ENCODE measurements around the gene SASH3. TPM values are rescaled to one million over a fixed set of nuclear protein-coding genes. Genes with fewer than 3 reads are reported as not detected.
"Not testable (repeated sequence)": the region's sequence is repeated elsewhere in the genome, so short reads cannot be mapped to it uniquely, and the experiment has no call there.

SASH3 gene
- total RNA-seq: 1.5 TPM

DNA sequence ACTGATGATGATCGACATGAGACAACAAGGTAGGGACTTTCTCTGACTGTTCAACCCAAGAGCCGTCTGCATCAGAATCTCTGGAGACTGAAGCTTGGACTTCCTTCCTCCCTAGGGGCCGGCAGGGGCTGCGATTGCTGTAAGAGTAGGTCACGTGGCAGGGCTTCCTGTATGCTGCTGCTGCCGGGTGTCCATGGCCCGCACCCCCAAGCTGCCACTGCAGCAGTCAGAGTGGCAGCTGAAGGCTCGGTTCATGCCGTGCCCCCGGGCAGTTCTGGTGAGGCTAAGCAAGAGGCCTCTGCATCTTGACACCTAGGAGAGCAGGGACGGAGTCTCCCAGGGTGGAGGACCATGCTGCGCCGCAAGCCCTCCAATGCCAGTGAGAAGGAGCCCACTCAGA lies at the start of gene SASH3:
Gene SASH3 (plus strand): TSS at position 203 of the 400 bp plus-strand sequence. CDS start 149 bp downstream, at position 352.
- DNase-seq: no peak

DNA sequence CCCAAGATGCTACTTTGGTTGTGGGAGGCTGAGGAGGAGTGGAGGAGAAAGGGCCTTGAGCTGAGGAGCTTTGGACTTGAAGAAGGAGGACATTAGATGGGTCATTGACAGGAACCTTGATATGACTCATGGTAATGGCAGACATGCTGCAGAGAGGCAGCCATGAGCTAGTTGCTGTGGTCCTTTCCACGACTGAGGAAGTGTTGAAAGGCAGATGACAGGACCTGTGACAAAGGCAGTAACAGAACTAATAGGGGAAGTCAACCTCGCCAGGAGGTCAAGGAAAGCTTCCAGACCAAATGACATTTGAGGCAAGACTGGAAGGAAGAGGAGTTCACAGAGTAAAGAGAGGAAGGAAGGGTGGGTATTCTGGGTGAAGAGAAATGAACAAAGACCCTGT lies 48.5 kb upstream of the SASH3 start:
- no peak for DNase-seq

DNA sequence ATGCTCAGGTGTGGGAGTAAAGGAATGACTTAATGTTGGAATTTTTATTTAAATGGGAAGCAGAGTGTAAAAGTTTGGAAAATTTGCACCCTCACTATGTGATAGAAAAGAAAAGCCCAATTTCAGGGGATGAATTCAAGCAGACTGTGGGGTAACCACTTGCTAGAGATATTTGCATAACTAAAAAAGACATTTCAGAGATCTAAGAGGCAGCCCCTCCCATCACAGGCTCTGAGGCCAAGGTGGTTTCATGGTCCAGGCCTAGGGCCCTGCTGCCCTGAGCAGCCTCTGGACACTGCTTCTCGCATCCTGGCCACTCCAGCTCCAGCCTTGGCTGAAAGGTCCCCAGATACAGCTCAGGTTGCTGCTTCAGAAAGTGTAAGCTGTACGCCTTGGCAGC lies 46.9 kb upstream of the SASH3 start:
- DNase-seq: no peak

DNA sequence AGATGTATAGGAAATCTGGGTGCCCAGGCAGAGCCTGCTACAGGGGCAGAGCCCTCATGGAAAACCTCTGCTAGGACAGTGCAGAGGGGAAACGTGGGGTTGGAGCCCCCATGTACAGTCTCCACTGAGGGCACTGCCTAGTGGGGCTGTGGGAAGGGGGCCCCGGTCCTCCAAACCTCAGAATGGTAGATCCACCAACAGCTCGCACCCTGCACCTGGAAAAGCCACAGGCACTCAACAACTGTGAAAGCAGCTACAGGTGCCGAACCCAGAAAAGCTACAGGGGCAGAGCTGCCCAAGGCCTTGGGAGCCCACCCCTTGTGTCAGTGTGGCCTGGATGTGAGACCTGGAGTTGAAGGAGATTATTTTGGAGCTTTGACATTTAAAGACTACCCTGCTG lies 46.4 kb upstream of the SASH3 start:
- no peak for DNase-seq

DNA sequence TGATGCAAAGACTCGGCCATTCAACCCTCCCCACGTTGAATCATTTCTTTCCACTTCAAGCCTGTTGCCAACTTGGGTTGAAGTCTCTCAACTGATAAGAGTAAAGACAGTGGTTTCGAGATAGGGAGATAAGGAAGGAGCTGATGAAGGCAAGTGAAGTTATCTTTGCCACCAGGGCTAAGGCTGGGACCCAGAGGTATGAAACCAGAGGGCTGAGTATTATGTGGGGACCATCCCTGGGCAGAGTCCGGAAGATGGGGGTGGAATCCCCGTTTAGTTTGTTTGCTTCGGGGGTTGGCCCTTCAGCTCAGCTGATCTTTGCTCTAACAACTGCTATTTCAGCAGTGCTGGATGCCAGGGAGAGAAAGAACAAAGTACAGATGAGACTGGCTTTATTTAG lies 43.3 kb upstream of the SASH3 start:
- no peak for DNase-seq

DNA sequence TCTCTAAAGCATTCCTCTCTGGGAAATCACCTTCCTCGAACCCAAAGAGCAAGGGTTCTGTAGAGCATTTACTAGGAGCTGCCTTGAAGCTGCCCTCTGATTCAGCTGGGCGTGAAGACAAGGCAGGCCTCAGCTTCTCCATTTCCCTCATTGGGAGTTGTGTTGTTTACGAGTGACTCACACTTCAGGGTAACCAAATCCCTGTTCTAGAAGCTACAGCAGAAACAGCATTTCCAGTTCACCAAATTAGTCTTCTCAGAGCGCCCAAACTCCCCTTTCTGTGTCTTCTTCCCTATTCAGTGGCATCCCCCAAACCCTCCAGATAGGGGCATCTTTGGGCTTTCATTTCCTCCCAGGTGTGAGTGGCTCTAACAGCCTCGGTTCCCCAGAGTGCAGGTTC lies 41.8 kb upstream of the SASH3 start:
- DNase-seq: no peak

DNA sequence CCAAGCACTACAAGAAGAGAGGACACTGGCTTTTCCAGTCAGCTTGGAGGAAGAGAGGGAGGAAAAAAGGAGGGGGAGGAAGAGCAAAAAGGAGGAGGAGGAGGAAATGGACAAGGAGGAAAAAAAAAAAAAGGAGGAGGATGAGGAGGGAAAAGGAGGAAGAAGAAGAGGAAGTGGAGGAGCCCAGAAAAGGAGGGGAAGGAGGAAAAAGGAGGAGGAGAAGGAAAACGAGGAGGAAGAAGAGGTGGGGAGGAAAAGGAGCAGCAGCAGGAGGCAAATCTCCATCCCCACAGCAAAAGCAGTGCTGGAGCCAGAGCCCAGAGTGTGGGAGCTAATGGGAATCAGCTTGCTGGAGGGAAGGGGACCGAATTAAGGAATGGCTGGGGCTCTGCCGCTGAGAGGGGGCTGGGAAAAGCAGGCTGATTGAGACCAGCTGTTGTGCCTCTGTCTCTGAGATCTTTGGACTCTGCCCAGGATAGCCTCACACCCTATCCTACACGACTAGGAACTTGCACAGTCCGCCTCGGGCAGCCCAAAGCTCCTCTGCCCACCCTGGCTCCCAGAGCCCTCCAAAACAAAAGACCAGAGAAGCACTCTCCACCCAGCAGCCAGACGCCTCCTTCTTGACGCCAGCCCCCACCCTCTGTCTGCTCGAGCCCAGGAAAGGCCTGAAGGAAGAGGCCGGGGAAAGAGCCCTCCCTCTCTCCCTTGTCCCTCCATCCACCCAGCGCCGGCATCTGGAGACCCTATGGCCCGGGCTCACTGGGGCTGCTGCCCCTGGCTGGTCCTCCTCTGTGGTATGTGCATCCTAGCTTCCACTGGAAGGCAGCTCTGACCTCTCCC lies 41.1 kb upstream of the SASH3 start, which contains the start of gene XPNPEP2:
Gene XPNPEP2 (plus strand): TSS at position 514 of the 843 bp plus-strand sequence. CDS start 235 bp downstream, at position 749.
- peak; percentile 87 for DNase-seq

DNA sequence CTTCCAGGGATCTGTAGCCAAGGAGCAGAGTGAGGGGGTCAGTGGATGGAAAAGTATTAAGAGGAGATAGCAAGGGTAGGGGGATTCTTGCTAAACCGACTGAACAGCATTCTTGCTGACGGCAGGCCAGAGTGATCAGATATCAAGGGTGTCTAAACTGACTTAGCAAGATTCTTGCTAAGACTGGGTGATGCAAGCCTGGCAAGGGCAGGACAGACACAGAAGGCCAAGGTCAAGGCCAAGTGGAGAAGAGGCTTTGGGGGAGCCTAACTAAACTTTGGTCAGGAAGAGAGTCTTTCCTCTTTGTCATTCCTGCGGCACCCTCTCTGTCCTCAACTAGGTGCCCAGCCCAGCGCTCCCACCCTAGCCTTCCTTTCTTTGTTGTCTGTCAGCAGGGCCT lies 40.2 kb upstream of the SASH3 start:
- DNase-seq: no peak

DNA sequence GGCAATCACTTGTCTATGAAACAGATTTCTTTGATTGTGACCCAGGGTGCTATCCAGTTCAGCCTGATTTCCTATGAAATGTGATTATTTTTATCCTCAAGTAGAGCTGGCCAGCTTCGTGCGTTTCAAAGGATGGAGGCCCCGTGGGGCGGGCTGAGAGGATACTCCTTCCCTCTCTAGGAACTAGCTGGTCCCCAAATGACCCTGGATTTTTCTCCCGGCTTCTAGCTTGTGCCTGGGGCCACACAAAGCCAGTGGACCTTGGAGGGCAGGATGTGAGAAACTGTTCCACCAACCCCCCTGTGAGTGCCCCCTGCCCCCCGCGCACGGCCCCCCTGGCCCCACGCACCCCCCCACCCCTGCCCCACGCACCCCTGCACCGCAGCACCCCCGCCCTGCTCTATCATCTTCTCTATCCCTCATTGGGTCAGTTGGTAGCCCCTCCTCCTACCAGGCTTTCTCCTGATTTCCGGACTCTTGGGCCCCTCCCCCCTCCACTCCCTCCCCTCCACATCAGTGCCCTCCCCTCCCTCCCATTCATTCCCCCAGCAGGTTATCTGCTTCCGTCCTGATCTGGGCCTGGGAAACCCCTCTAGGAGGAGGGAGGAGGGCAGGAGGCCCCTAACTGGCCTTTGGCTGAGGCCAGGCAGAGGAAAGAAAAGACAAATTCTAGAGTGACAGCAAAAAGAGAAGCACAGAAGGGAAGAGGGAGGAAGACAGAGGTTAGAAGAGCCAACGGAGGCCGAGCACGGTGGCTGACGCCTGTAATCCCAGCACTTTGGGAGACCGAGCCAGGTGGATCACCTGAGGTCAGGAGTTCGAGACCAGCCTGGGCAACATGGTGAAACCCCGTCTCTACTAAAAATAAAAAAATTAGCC lies 37.6 kb upstream of the SASH3 start:
- DNase-seq: no peak

DNA sequence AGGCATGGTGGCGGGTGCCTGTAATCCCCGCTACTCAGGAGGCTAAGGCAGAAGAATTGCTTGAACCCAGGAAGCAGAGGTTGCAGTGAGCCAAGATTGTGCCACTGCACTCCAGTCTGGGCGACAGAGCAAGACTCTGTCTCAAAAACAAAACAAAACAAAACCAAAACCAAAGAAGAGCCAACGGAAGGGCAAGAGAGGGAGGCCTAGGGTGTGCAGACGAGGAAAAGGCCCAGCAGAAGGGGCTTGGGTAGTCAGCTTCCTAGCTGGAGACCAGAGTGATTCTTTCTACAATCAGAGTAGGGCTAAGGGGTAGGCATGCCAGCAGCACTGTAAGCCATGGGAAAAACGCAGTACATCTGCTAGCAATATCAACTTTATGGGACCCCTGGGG lies 37.0 kb upstream of the SASH3 start:
- not testable (repeated sequence) for DNase-seq

DNA sequence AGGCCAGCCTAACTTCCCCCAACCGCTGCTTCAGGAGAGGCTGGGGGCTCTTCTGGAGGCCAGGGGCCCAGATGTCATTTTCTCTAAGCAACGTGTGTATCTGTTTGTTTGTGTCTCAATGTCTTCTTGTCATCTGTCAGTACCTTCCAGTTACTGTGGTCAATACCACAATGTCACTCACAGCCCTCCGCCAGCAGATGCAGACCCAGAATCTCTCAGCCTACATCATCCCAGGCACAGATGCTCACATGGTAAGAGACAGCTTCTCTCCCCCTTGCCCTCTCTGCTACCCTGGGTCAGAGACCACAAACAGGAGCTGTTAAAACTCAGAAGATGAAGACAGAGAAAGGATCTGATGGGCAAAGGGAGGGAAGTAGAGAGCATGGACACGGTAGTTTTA lies 35.9 kb upstream of the SASH3 start:
- no peak for DNase-seq

DNA sequence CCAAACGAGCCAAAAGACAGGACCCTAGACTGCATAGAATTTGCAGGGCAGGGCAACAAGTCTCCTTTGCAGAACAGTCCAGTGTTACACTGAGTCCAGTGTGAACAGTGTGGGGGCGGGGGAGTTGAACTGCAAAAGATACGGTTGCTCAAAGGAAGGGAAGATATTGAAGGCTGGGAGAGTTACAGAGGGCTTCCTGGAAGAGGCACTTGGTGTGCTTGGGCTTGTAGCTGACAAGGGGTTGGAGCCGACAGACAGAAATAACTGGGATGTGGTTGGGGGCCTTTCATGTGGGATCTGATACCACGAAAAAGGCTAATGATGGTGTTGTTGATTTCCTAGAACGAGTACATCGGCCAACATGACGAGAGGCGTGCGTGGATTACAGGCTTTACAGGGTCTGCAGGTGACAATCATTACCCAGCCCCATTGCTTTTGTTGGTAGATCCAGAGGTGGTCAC lies 34.9 kb upstream of the SASH3 start:
- DNase-seq: no peak

DNA sequence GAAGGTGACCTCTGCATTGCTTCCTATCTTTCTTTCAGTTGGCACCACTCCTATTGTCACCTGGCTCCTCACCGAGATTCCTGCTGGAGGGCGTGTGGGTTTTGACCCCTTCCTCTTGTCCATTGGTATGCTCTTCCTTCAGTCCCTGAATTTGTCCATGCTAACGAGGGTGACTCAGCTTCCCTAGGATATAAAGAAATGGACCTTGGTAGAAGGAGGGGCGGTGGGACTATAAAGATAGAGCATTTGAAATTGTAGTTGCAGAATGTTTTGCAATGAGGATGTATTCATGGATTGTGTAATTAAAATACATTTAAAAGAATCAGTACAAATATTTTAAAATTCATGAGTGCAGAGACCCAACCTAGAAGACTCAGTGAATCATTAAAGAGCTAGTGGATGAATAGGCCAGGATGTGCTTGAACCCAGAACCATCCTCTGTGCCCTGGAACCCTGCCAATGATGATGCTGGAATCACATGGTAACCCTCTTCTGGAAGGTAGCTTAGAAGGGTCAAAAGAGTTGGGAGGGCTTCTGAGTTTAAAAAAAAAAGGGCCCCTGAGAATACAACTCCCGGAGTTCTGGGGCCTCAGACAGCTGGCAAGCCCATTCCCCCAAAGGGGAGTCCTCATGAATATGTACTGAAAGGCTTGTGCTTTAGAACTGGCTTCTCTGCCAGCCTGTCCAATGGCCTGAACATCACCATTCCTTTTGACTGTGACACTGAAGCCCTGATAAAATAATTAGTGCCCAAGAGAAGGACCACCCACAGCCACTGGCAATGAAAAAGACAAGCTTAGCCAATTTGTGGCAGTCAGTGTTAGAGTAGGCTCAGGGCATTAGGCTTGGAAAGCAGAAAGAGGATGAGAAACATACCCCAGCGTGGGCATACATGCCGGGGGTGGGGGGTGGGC lies 32.9 kb upstream of the SASH3 start:
- no peak for DNase-seq

DNA sequence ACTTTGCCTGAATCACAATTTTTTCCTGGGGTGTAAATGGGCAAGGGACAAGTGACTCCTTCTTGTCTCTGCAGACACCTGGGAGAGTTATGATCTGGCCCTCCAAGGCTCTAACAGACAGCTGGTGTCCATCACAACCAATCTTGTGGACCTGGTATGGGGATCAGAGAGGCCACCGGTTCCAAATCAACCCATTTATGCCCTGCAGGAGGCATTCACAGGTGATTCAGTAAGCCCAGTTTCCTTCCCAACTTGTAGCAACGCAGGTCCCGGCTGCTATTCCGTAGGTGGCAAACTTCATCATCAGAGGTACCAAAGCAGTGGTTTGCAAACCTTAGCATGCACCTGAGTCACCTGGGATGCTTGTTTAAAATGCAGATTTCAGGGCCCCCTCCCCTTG lies 32.2 kb upstream of the SASH3 start:
- no peak for DNase-seq

DNA sequence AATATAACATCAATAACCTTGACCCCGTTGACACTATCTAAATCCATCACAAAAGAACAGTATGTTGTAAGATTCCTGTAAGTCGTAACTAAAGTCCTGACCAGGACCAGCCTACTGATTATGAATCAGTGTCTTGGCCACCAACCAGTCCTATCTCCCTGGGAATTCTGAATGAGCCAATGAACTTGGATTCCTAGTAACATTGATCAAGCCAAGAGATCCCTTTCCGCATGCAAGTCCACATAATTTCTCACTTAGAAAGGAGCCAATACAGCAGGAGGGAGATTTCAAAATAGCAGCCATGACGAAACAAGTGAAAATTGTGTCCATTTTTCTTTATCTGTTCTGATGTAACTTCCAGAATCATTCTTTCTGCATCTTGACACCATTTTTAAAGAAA lies 31.4 kb upstream of the SASH3 start:
- DNase-seq: peak; percentile 37

DNA sequence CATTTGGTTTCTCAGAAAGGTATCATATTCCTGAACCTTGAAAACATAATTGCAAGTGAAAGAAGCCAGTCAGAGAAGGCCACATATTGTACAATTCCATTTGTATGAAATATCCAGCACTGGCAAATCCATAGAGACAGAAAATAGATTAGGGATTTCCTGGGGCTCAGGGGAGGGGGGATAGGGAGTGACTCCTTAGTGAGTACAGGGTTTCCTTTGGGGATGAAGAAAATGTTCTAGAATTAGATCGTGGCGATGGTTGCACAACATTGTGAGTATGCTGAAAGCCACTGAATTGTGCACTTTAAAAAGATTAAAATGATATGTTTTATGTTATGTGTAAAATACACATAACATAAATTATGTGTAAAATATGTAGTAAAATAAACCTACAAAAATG lies 30.7 kb upstream of the SASH3 start:
- DNase-seq: no peak

DNA sequence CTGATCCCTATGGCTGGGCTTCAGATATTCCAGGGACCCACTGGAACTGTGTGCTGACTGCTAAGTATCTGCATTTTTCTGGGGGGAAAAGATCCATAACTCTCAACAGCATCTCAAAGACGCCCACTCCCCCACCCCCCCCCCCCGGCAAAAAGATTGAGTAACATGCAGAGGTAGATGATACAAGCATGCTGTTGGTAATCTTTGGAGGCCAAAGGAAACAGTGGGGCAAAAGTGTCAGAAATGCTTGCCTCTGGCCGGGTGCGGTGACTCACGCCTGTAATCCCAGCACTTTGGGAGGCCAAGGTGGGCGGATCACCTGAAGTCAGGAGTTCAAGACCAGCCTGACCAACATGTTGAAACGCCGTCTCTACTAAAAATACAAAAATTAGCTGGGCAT lies 28.8 kb upstream of the SASH3 start:
- DNase-seq: no peak

DNA sequence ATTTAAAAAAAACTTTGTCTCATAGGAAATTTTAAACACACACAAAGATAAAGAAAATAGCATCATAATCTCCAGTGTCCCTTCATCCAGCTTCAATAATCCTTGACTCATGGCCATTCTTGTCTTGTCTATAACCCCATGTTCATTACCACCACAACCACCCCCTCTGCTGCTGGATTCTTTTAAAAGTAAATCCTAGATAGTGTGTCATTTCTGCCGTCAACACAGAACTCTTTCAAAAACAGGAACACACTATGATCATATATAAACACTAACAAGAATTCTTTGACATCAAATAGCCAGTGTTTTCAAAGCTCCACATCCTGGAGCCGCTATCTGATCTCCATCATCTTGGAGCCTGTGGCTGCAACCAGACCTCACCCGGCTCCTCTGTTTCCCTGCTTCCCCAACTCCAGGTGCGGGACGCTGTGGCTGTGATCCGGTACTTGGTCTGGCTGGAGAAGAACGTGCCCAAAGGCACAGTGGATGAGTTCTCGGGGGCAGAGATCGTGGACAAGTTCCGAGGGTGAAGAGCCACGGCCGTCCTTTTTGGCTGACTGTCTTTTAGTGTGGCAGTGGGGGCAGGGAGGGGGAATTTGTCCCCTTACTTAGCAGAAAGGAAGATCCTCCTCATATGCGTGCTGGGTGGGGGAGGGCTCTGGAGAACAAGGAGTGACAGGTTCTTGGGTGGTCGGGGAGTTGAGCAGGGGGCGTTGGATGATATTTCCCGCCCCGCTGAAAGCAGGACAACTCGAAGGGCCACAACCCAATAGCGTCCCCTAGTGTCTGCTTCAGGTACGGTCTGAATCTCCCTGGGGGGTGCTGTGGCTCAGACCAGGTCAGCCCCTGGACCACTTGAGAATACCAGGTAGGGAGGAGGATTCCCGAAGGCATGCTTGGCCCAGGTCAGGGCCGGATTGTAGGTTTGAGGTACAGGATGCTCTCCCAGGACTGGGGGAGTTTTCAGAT lies 25.4 kb upstream of the SASH3 start:
- no peak for DNase-seq

DNA sequence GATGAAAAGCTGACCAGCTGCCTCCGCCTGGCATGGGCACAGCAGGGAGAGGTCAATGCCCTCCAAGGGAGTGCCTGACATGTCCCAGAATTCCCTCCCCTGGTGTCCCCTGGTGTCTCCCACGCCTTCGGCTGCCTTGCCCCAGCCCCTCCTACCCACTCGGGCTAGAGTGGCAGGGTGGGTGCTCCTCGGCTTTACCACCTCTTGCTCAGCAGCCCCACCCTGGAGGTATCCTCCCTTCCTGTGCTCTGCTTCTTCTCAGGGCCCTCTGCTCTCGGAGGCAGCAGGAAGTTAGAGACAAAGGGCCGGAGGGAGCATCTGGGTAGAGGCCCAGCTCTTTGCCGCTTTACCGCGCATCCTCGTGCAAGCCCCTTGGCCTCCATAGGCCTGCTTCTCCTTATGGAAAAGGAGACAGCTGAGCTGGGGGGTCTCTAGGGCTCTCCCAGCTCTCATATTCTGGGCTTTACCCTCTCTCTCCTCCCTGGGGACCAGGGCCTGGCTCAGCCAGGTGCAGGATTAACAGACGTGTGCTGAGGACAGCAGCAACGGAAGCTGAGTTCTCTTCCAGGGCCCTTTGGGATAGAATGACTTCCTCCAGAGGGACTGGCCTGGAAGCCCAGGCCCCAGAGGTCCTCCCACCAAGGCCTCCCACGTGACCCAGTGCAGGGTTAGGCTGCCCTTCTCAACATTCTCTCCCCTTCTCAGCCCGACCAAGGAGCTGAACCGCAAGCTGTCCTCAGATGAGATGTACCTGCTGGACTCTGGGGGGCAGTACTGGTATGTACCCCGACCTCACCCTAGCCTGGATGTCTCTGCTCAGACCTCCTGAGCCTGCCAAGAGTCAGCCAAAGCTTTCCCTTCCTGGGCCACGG lies 23.7 kb upstream of the SASH3 start:
- DNase-seq: no peak

DNA sequence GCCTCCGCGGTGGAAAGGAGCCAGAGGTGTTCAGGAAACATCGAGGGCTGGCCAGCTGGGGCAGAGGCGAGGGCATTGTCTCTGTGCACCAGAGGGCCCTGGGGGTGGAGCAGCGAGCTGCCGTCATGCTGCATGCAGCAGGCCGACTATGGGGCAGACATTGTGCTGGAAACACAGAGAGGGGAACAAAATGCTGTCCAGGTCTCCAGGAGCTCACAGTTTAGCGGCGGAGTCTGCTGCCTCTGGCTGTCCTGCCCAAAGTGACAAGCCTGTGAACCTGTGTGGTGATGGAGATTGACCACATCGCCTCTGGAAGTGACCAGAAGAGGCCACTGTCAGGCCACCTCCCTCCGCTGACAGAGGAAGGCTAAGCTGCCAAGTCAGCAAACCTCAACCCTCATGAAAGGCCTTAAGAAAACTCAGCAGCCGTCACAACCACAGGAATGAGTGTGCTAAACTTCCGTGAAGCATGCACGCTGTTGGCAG lies 20.1 kb upstream of the SASH3 start:
- peak; percentile 45 for DNase-seq

All from tongue (tissue), 2 donors.